Neuronal stem cell (in vitro differentiated cells): ENCODE results near the gene PDZD2.

Experiments
- DNase-seq: peaks from one replicate; pipeline ENCODE4 v3.0.0-alpha.2; 2013; ENCODE audit warnings: low spot score
- H2AFZ ChIP-seq: one replicate; pipeline ENCODE4 v1.6.1; 2013; ENCODE audit warnings: mild to moderate bottlenecking, low read length, inconsistent platforms
- H2AK5ac ChIP-seq: 2 replicates; pipeline ENCODE4 v1.6.1; 2013; ENCODE audit warnings: low read depth, mild to moderate bottlenecking, inconsistent platforms, low read length, moderate library complexity, mixed read lengths
- H2BK120ac ChIP-seq: 2 replicates; pipeline ENCODE4 v1.6.1; 2013; ENCODE audit warnings: low read depth, mild to moderate bottlenecking, inconsistent platforms, low read length, moderate library complexity, mixed read lengths
- H2BK12ac ChIP-seq: one replicate; pipeline ENCODE4 v1.6.1; 2013; ENCODE audit warnings: low read length, inconsistent platforms
- H2BK15ac ChIP-seq: 2 replicates; pipeline ENCODE4 v1.6.1; 2013; ENCODE audit warnings: mild to moderate bottlenecking, low read length, inconsistent platforms, mixed read lengths
- H2BK5ac ChIP-seq: one replicate; pipeline ENCODE4 v1.6.1; 2013; ENCODE audit warnings: inconsistent platforms, mild to moderate bottlenecking, low read length, moderate library complexity
- H3K14ac ChIP-seq: one replicate; pipeline ENCODE4 v1.6.1; 2013; ENCODE audit warnings: low read length, inconsistent platforms
- H3K18ac ChIP-seq: 2 replicates; pipeline ENCODE4 v1.6.1; 2013; ENCODE audit warnings: low read length, inconsistent platforms
- H3K23ac ChIP-seq: 2 replicates; pipeline ENCODE4 v1.6.1; 2013; ENCODE audit warnings: low read depth, mild to moderate bottlenecking, mixed read lengths, low read length, inconsistent platforms; ENCODE audit not compliant: poor library complexity
- H3K27ac ChIP-seq: replicated peaks from 3 replicates; pipeline ENCODE4 v1.5.1; 2013; ENCODE audit warnings: low read length, inconsistent platforms
- H3K27me3 ChIP-seq, 3 experiments: 2 replicates each; pipeline ENCODE4 v1.6.1; 2013; ENCODE audit warnings: low read length in 3 of 3, mild to moderate bottlenecking in 2 of 3, inconsistent platforms in 1 of 3, low read depth in 1 of 3, mixed read lengths in 1 of 3, moderate library complexity in 1 of 3; ENCODE audit not compliant: control insufficient read depth in 3 of 3, insufficient read depth in 3 of 3
- H3K36me3 ChIP-seq, 2 donors: replicated peaks in 1 of 2; 2 replicates each; pipeline ENCODE4 v1.6.1; 2013; ENCODE audit warnings: low read length in 2 of 2; ENCODE audit not compliant: control insufficient read depth in 2 of 2, insufficient read depth in 2 of 2
- H3K4ac ChIP-seq: 2 replicates; pipeline ENCODE4 v1.6.1; 2013; ENCODE audit warnings: inconsistent platforms, mild to moderate bottlenecking, low read length, moderate library complexity
- H3K4me1 ChIP-seq, 2 donors: 1 replicate in 1 of 2; 2 replicates in 1 of 2; pipeline ENCODE4 v1.6.1; 2013; ENCODE audit warnings: low read length in 2 of 2, low read depth in 1 of 2; ENCODE audit not compliant: control insufficient read depth in 2 of 2, insufficient read depth in 1 of 2
- H3K4me2 ChIP-seq: one replicate; pipeline ENCODE4 v1.6.1; 2013; ENCODE audit warnings: mild to moderate bottlenecking, low read length, inconsistent platforms; ENCODE audit not compliant: insufficient read depth, poor library complexity, severe bottlenecking
- H3K4me3 ChIP-seq, 2 donors: 2 replicates each; pipeline ENCODE4 v1.5.1; 2013; ENCODE audit warnings: low read length in 2 of 2, mild to moderate bottlenecking in 2 of 2, inconsistent platforms in 1 of 2, moderate library complexity in 1 of 2
- H3K79me1 ChIP-seq: one replicate; pipeline ENCODE4 v1.6.1; 2013; ENCODE audit warnings: low read depth, mild to moderate bottlenecking, inconsistent platforms, low read length, moderate library complexity
- H3K9ac ChIP-seq: one replicate; pipeline ENCODE4 v1.6.1; 2013; ENCODE audit warnings: mild to moderate bottlenecking, low read depth, low read length, inconsistent platforms; ENCODE audit not compliant: poor library complexity
- H3K9me3 ChIP-seq, 2 donors: replicated peaks in 1 of 2; 2 replicates each; pipeline versions ENCODE3 to v1.6.1; 2013; ENCODE audit warnings: low read length in 2 of 2, mild to moderate bottlenecking in 2 of 2, inconsistent platforms in 1 of 2, low read depth in 1 of 2, mixed read lengths in 1 of 2, moderate library complexity in 1 of 2; ENCODE audit not compliant: control insufficient read depth in 2 of 2, insufficient read depth in 1 of 2
- H4K8ac ChIP-seq: one replicate; pipeline ENCODE4 v1.6.1; 2013; ENCODE audit warnings: low read depth, mild to moderate bottlenecking, inconsistent platforms, low read length, moderate library complexity
- H4K91ac ChIP-seq: one replicate; pipeline ENCODE4 v1.6.1; 2013; ENCODE audit warnings: low read length, low read depth, mild to moderate bottlenecking, inconsistent platforms; ENCODE audit not compliant: poor library complexity
- WGBS, 2 donors: extraction: QIAGEN DNeasy Blood & Tissue Kit; methylation state at CpG; one replicate each; pipeline ENCODE4 v1.1.7; 2013; ENCODE audit warnings: missing lambda C conversion rate in 2 of 2, mixed read lengths in 1 of 2; ENCODE audit not compliant: insufficient read length in 2 of 2, insufficient replicate concordance in 1 of 2; ENCODE audit errors: extremely low coverage in 2 of 2; 5-methylcytosine and 5-hydroxymethylcytosine counted together

PDZD2 gene

DNA sequence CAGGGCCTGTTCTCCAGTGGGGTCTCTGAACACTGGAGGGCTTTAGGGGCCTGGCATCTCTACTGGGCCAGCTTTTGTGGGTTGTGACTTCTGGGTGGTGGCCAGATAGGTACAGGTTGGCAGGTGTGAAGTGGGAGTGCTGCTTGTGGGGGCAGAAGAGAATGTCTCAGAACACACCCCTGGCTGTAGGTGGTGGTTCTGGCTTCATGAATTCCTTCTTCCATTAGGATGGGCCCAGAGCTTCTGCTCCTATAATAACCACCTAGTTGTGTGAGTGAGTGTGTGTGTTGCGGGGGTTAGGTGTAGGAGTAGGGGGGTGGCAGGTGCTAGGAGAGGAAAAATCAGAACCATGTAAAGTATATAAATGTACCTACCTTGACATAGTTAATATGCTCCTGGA is 1.6 kb downstream of the PDZD2 start:
- Histone ChIP-seq H3K4me3 (peak overlapping the region in 1 of 2 donors; percentile 6), H3K9me3 (no peaks in the 10 kb centered on the region)
- WGBS, 2 donors: no CpG with 5 or more reads among the region's 1 CpG

DNA sequence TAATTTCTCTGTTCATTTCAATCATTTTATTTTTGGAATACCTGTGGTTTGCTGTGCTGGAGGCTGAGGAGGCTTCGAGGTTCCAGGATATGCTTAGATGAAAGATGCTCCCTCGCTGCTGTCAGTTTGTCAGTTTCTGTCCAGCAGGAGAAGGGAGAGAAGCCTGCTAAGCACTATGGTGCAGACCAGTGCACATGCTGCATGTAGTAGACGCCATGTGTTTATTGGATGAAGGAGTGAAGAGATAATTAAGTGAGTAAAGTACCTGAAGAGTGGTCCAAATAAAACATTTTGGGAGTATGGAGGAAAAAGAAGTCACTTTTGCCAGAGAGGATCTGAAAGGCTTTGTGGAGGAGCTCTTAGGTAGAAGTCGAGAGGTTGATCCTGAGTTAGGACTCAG is 2.1 kb downstream of the PDZD2 start:
- Histone ChIP-seq H3K4me3 (no peak overlapping the region), H4K8ac (no peak overlapping the region), H3K23ac (no peak overlapping the region), H3K14ac (no peak overlapping the region), H2BK12ac (no peak overlapping the region), H3K27ac (no peak overlapping the region), H3K79me1 (peaks cover 1% of the 10 kb centered on the region), H3K4me2 (no peak overlapping the region), H3K36me3 (no peaks in the 10 kb centered on the region), H2BK120ac (no peak overlapping the region), H2AFZ (no peak overlapping the region), H3K18ac (no peak overlapping the region), H3K4me1 (peaks cover 4 to 8% of the 10 kb centered on the region in 2 donors), H4K91ac (no peak overlapping the region), H3K4ac (no peak overlapping the region), H3K9me3 (no peaks in the 10 kb centered on the region), H2AK5ac (no peak overlapping the region), H3K9ac (no peak overlapping the region), H2BK5ac (no peak overlapping the region), H2BK15ac (no peak overlapping the region), H3K27me3 (peaks cover 0 to 70% (median 19%) of the 10 kb centered on the region in 3 experiments)
- no peak for DNase-seq
- no CpG with 5 or more reads among the region's 4 CpGs for WGBS, 2 donors

More for the DNA sequence above, 1.6 kb downstream of the PDZD2 start:
- Histone ChIP-seq H3K27ac (no peak overlapping the region), H2AFZ (no peak overlapping the region), H3K27me3 (peaks cover 0 to 74% (median 19%) of the 10 kb centered on the region in 3 experiments), H2BK15ac (no peak overlapping the region), H3K9ac (no peak overlapping the region), H4K91ac (no peak overlapping the region), H3K14ac (no peak overlapping the region), H2AK5ac (peak overlapping the region; percentile 38), H2BK120ac (no peak overlapping the region), H3K79me1 (peaks cover 1% of the 10 kb centered on the region), H4K8ac (no peak overlapping the region), H2BK12ac (no peak overlapping the region), H3K36me3 (no peaks in the 10 kb centered on the region), H3K4me2 (no peak overlapping the region), H3K23ac (no peak overlapping the region), H3K4ac (no peak overlapping the region), H2BK5ac (no peak overlapping the region), H3K18ac (no peak overlapping the region), H3K4me1 (peaks cover 4 to 11% of the 10 kb centered on the region in 2 donors)
- DNase-seq: no peak

DNA sequence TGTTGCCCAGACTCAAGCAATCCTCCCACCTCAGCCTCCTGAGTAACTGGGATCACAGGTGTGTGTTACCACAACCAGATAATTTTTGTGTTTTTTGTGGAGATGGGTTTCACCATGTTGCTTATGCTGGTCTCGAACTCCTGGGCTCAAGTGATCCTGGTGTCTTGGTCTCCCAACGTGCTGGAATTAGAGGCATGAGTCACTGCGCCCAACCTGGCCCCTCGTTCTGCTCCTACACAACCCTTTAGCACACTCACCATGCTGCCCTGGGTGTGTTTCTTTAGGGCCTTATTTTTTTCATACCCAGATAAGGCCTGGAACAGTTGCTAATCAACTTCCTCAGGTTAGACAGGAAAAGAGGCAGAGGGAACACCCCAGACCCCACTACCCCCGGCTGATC is 2.6 kb downstream of the PDZD2 start:
- Histone ChIP-seq H2AK5ac (no peak overlapping the region), H4K91ac (no peak overlapping the region), H3K4me2 (no peak overlapping the region), H3K79me1 (peaks cover 1% of the 10 kb centered on the region), H3K9ac (no peak overlapping the region), H4K8ac (no peak overlapping the region), H3K27me3 (peaks cover 0 to 65% (median 19%) of the 10 kb centered on the region in 3 experiments), H2AFZ (no peak overlapping the region), H2BK5ac (no peak overlapping the region), H3K4ac (no peak overlapping the region), H3K14ac (no peak overlapping the region), H3K23ac (no peak overlapping the region), H3K36me3 (no peaks in the 10 kb centered on the region), H3K27ac (no peak overlapping the region), H2BK12ac (no peak overlapping the region), H2BK15ac (no peak overlapping the region), H3K9me3 (no peaks in the 10 kb centered on the region), H3K18ac (no peak overlapping the region), H2BK120ac (no peak overlapping the region), H3K4me1 (peaks cover 4 to 5% of the 10 kb centered on the region in 2 donors), H3K4me3 (no peak overlapping the region)
- no peak for DNase-seq
- no CpG with 5 or more reads among the region's 5 CpGs for WGBS, 2 donors

DNA sequence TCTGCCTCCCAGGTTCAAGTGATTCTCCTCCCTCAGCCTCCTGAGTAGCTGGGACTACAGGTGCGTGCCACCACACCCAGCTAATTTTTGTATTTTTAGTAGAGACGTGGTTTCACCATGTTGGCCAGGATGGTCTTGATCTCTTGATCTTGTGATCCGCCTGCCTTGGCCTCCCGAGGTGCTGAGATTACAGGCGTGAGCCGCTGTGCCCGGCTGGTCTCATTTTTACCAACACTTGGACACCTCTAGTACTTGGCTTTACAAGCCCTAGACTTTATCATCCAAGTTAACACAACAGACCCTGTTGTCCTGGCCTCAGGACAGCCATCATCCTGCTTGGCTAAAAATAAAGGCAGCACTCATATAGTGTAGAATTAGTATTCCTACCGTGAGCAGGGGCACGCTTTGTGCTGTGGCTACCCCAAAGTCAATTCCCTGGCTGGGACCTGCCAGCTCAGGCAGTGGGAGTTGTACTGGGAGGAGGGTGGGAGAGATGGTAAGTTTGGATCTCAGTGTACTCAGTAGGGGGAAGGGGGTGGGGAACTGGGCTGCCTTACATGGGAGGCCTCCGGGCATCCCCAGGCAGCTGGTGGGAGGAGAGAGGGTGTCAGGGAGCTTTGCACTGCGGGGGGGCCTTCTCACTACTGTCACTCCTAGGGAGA is 6.6 kb downstream of the PDZD2 start:
- H3K4me3 ChIP-seq: no peak overlapping the region
- no peak overlapping the region for H4K8ac ChIP-seq
- no peak overlapping the region for H3K27ac ChIP-seq
- H3K9me3 ChIP-seq: no peaks in the 10 kb centered on the region
- peaks cover 0 to 31% (median 5%) of the 10 kb centered on the region in 3 experiments for H3K27me3 ChIP-seq
- H2BK12ac ChIP-seq: no peak overlapping the region
- no peak overlapping the region for H3K4ac ChIP-seq
- H2AFZ ChIP-seq: no peak overlapping the region
- no peak overlapping the region for H4K91ac ChIP-seq
- no peak overlapping the region for H3K9ac ChIP-seq
- H2AK5ac ChIP-seq: no peak overlapping the region
- no CpG with 5 or more reads among the region's 11 CpGs for WGBS, 2 donors
- no peak overlapping the region for H3K14ac ChIP-seq
- no peaks in the 10 kb centered on the region for H3K36me3 ChIP-seq
- H2BK15ac ChIP-seq: no peak overlapping the region
- no peak overlapping the region for H2BK5ac ChIP-seq
- DNase-seq: no peak
- peaks cover 1% of the 10 kb centered on the region for H3K79me1 ChIP-seq
- H3K4me2 ChIP-seq: no peak overlapping the region
- H3K18ac ChIP-seq: no peak overlapping the region
- no peaks in the 10 kb centered on the region for H3K4me1 ChIP-seq
- no peak overlapping the region for H2BK120ac ChIP-seq
- H3K23ac ChIP-seq: no peak overlapping the region
